WTC11 (cell line): ENCODE data around the gene KCND2. TPM values are rescaled to one million over a fixed set of nuclear protein-coding genes. Genes with fewer than 3 reads are reported as not detected.

Source experiments
- ATAC-seq: fragments of 200-7000 bp; cut with Tn5 transposase; 2 replicates; pipeline ENCODE4 v1.10.0; 2021; ENCODE audit warnings: mild to moderate bottlenecking, moderate library complexity
- CTCF ChIA-PET: fragments of 300-600 bp; sonication (Branson Sonifier 250); formaldehyde crosslinking; loops from one replicate; lab custom pipeline; 2021; ENCODE audit warnings: antibody characterized with exemption; lab: Charles Lee
- POLR2A ChIA-PET: fragments of 350-600 bp; sonication (Branson Sonifier 250); formaldehyde crosslinking; loops from one replicate; lab custom pipeline; 2021; ENCODE audit warnings: antibody characterized with exemption; lab: Charles Lee
- DNase-seq: peaks from one replicate; pipeline ENCODE4 v3.0.0; 2021; ENCODE audit warnings: low spot score
- H3K27ac Mint-ChIP-seq: 2 replicates; pipeline ENCODE4 v1.8.0; 2021; ENCODE audit warnings: mixed read lengths
- H3K27me3 Mint-ChIP-seq: 2 replicates; pipeline ENCODE4 v1.8.0; 2021; ENCODE audit warnings: low read depth, mild to moderate bottlenecking, moderate library complexity, mixed read lengths
- H3K36me3 Mint-ChIP-seq: 2 replicates; pipeline ENCODE4 v1.8.0; 2021; ENCODE audit warnings: mixed read lengths
- H3K4me1 Mint-ChIP-seq: 2 replicates; pipeline ENCODE4 v1.8.0; 2022; ENCODE audit warnings: mixed read lengths
- H3K4me3 Mint-ChIP-seq: 2 replicates; pipeline ENCODE4 v1.8.0; 2021; ENCODE audit warnings: mild to moderate bottlenecking, moderate library complexity, mixed read lengths
- H3K9me3 Mint-ChIP-seq: 2 replicates; pipeline ENCODE4 v1.8.0; 2021; ENCODE audit warnings: mixed read lengths
- CBFB ChIP-seq: sonication (generic); formaldehyde crosslinking; IDR thresholded peaks from 2 replicates; pipeline ENCODE4 v1.8.1; 2022; ENCODE audit warnings: mild to moderate bottlenecking, low read depth, missing genetic modification reagents
- CREM ChIP-seq: sonication (generic); formaldehyde crosslinking; IDR thresholded peaks from 2 replicates; pipeline ENCODE4 v1.8.1; 2022; ENCODE audit warnings: mild to moderate bottlenecking, missing genetic modification reagents, moderate library complexity
- CTCF ChIP-seq: fragments of 200-600 bp; IDR thresholded peaks from 2 replicates; pipeline ENCODE4 v1.8.0; 2022; ENCODE audit warnings: antibody characterized with exemption
- ESRRA ChIP-seq: sonication (generic); formaldehyde crosslinking; IDR thresholded peaks from 2 replicates; pipeline ENCODE4 v1.8.1; 2022; ENCODE audit warnings: mild to moderate bottlenecking, missing genetic modification reagents, borderline replicate concordance
- FOXJ3 ChIP-seq: sonication (generic); formaldehyde crosslinking; IDR thresholded peaks from 2 replicates; pipeline ENCODE4 v1.9.0; 2021; ENCODE audit warnings: missing genetic modification reagents, mild to moderate bottlenecking, borderline replicate concordance
- GABPB1 ChIP-seq: sonication (generic); formaldehyde crosslinking; IDR thresholded peaks from 2 replicates; pipeline ENCODE4 v1.8.1; 2023; ENCODE audit warnings: mild to moderate bottlenecking, missing genetic modification reagents
- HMGA2 ChIP-seq: fragments of 250-450 bp; sonication (Bioruptor Pico); IDR thresholded peaks from 2 replicates; pipeline ENCODE4 v1.4.0; 2021; ENCODE audit warnings: mild to moderate bottlenecking, moderate library complexity
- RORB ChIP-seq: fragments of 250-450 bp; sonication (Bioruptor Pico); IDR thresholded peaks from 2 replicates; pipeline ENCODE4 v1.9.0; 2021; ENCODE audit warnings: mild to moderate bottlenecking
- SMAD3 ChIP-seq: sonication (generic); formaldehyde crosslinking; IDR thresholded peaks from 2 replicates; pipeline ENCODE4 v1.8.0; 2022; ENCODE audit warnings: missing genetic modification reagents, mild to moderate bottlenecking, borderline replicate concordance
- TEAD1 ChIP-seq: sonication (generic); formaldehyde crosslinking; IDR thresholded peaks from 2 replicates; pipeline ENCODE4 v1.8.0; 2022; ENCODE audit warnings: mild to moderate bottlenecking, missing genetic modification reagents
- USF2 ChIP-seq: sonication (generic); formaldehyde crosslinking; IDR thresholded peaks from 2 replicates; pipeline ENCODE4 v1.8.1; 2023; ENCODE audit warnings: mild to moderate bottlenecking, missing genetic modification reagents, moderate library complexity
- ZMAT4 ChIP-seq: fragments of 250-450 bp; sonication (Bioruptor Pico); IDR thresholded peaks from 2 replicates; pipeline ENCODE4 v1.9.0; 2021; ENCODE audit warnings: mild to moderate bottlenecking
- ZNF219 ChIP-seq: sonication (generic); formaldehyde crosslinking; IDR thresholded peaks from 2 replicates; pipeline ENCODE4 v1.8.0; 2023; ENCODE audit warnings: missing genetic modification reagents, mild to moderate bottlenecking, borderline replicate concordance
- ZNF263 ChIP-seq: sonication (generic); formaldehyde crosslinking; IDR thresholded peaks from 2 replicates; pipeline ENCODE4 v1.8.1; 2022; ENCODE audit warnings: low read depth, mild to moderate bottlenecking, moderate library complexity, missing genetic modification reagents
- total RNA-seq: library from RNA; stranded (reverse); gene quantifications from 3 replicates; pipeline ENCODE4 v1.2.3, GENCODE V29; 2021
- TF ChIP-seq, protein P1 (sequence below): sonication (generic); formaldehyde crosslinking; IDR thresholded peaks from 2 replicates; pipeline ENCODE4 v1.8.0; 2022; ENCODE audit warnings: mild to moderate bottlenecking, missing genetic modification reagents
- TF ChIP-seq, protein P2 (sequence below): fragments of 250-450 bp; sonication (Bioruptor Pico); conservative IDR thresholded peaks from 2 replicates; pipeline ENCODE4 v1.9.0; 2021; ENCODE audit warnings: mild to moderate bottlenecking
- TF ChIP-seq, protein P3 (sequence below): sonication (generic); formaldehyde crosslinking; IDR thresholded peaks from 2 replicates; pipeline ENCODE4 v1.8.0; 2022; ENCODE audit warnings: missing genetic modification reagents

Gene KCND2
- total RNA-seq, 1 experiment from 2014 or later, result 4.6 TPM

DNA sequence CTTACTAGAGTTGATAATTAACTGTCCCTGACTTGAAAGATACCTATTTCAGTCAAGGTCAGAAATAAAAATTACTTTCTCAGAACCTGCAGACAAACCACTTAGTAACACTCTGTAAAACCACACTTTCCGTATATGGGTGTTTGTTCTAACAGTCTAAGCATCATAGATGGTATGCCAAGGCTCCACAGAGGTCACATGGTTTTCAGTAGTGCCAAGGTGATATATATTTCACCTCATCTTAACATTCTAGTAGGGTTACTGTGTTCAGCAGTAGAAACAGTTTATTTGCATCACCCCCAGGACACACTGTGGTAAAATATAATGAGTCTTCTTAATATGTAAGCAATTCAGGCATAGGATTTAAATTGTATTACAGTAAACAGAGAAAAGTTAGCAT, 61.5 kb downstream of the KCND2 start:
- ChIA-PET POLR2A (no interaction called here), CTCF (no interaction called here)
- Mint-ChIP-seq H3K27me3 (no peaks in the 10 kb centered on the region), H3K9me3 (no peaks in the 10 kb centered on the region), H3K27ac (no peak overlapping the region), H3K4me1 (no peaks in the 10 kb centered on the region; the same call in 1 of the 2 replicates), H3K4me3 (no peak overlapping the region), H3K36me3 (no peaks in the 10 kb centered on the region)
- TF ChIP-seq, protein P1, sequence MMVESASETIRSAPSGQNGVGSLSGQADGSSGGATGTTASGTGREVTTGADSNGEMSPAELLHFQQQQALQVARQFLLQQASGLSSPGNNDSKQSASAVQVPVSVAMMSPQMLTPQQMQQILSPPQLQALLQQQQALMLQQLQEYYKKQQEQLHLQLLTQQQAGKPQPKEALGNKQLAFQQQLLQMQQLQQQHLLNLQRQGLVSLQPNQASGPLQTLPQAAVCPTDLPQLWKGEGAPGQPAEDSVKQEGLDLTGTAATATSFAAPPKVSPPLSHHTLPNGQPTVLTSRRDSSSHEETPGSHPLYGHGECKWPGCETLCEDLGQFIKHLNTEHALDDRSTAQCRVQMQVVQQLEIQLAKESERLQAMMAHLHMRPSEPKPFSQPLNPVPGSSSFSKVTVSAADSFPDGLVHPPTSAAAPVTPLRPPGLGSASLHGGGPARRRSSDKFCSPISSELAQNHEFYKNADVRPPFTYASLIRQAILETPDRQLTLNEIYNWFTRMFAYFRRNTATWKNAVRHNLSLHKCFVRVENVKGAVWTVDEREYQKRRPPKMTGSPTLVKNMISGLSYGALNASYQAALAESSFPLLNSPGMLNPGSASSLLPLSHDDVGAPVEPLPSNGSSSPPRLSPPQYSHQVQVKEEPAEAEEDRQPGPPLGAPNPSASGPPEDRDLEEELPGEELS (CRISPR knock-in tag), result no peak
- TF ChIP-seq CBFB (no peak), CTCF (no peak), FOXJ3 (CRISPR knock-in tag) (no peak), CREM (CRISPR knock-in tag) (no peak), ZNF219 (no peak), TEAD1 (no peak), GABPB1 (no peak), RORB (no peak), ZNF263 (CRISPR knock-in tag) (no peak), ESRRA (CRISPR knock-in tag) (no peak), ZMAT4 (no peak), SMAD3 (CRISPR knock-in tag) (no peak), HMGA2 (CRISPR knock-in tag) (no peak), USF2 (no peak)
- TF ChIP-seq, protein P2, sequence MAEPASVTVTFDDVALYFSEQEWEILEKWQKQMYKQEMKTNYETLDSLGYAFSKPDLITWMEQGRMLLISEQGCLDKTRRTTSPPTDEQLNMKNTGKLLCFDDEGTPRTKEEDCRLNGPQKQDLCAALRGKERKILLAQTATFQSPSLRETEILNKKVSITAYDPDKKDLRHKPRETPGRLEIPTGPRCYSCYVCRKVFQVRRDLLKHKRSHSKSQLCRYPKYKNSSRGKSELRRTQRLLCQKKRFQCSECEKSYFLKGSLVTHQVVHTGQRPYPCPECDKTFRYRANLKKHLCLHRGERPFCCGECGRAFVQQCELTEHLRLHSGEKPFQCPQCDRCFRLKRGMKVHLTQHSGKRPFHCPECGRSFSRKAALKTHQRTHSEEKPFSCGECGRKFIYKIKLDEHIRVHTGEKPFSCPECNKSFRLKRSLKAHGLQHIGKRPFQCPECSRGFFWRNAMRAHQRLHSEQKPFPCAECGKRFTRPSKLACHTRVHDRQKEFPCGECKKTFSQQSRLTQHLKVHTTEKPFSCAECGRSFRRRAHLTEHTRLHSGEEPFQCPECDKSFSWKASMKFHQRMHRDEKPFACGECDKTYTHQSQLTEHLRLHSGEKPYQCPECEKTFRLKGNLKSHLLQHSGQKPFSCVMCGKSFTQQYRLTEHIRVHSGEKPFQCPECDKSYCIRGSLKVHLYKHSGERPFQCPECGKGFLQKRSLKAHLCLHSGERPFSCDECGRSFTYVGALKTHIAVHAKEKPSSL (CRISPR knock-in tag), result no peak
- TF ChIP-seq, protein P3, sequence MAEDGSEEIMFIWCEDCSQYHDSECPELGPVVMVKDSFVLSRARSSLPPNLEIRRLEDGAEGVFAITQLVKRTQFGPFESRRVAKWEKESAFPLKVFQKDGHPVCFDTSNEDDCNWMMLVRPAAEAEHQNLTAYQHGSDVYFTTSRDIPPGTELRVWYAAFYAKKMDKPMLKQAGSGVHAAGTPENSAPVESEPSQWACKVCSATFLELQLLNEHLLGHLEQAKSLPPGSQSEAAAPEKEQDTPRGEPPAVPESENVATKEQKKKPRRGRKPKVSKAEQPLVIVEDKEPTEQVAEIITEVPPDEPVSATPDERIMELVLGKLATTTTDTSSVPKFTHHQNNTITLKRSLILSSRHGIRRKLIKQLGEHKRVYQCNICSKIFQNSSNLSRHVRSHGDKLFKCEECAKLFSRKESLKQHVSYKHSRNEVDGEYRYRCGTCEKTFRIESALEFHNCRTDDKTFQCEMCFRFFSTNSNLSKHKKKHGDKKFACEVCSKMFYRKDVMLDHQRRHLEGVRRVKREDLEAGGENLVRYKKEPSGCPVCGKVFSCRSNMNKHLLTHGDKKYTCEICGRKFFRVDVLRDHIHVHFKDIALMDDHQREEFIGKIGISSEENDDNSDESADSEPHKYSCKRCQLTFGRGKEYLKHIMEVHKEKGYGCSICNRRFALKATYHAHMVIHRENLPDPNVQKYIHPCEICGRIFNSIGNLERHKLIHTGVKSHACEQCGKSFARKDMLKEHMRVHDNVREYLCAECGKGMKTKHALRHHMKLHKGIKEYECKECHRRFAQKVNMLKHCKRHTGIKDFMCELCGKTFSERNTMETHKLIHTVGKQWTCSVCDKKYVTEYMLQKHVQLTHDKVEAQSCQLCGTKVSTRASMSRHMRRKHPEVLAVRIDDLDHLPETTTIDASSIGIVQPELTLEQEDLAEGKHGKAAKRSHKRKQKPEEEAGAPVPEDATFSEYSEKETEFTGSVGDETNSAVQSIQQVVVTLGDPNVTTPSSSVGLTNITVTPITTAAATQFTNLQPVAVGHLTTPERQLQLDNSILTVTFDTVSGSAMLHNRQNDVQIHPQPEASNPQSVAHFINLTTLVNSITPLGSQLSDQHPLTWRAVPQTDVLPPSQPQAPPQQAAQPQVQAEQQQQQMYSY (CRISPR knock-in tag), result no peak
- ATAC-seq (no peak), DNase-seq (no peak)
